ENCODE results near the gene TMTC1.

DNA sequence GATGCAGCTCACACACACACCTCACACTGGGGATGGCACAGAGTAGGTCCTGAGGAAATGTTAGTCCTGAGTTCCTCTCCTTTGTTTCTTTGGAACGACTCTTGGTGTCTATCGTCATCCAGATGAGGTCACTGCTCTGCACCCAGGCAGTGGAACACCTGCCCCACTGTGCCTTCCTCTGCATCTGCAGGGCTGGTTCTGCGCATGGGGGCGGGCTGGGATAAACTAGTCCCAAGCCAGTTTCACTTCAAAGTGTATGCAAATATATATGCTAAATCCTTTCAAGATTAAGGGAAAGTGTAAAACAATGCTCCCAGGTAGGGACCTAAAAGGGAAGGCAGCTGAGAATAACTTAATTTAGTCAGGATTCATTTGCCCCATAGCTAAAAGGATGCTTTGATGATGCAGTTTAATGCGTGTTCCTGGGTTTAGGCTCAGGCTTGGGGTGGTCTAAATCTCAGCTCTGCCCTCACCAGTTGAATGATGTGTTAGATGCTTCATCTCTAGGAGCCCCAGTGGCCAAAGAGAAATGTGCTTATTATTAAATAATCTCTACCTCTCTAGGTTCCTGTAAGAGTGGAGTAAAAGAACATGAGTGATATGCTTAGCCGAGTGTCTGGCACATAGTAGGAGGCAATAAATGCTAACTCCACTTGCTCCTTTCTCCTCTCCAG lies 239.2 kb downstream of the TMTC1 start:
- TF ChIP-seq POLR2A (IDR thresholded peaks at IDR 0.05; ENCODE audit: low read length) (no peak), GATA1 (IDR thresholded peaks at IDR 0.05; ENCODE audit: low read depth, low read length) (no peak)
